ENCODE results near the gene TBC1D22A.

DNA sequence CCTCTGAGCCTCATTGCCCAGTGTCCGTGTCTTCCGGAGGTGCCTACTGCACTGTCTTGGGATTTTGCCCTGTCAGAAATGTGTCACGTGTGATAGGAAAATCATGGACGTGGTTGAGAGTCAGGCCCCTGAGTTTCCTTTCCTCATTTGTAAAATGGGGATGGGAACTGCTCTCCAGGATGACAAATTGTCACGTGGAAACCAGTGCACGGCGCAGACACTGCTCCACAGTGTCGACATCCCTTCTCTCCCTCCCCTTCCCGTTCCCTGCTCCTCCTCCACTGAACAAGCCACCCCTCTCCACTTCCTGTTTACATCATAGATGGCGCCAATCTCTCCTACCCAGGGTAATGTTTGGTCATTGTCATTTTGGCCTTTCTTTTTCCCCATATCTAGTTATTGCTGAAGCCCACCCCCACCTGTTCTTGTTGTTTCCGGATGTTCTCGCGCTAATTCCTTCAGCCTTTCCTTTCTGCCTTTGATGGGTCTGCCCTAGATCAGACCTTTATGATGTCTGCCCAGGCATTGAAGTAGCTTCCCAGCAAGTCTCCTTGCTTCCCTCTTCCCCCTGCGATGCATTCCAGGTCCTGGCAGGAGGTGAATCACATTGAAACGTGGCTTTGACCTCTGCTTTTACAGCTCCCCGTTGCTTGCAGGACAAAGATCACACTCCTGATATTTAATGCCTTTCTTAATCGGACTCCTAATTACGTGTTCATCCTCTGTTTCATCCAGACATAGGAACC, 91.8 kb downstream of the TBC1D22A start:
- TF ChIP-seq, protein P1, sequence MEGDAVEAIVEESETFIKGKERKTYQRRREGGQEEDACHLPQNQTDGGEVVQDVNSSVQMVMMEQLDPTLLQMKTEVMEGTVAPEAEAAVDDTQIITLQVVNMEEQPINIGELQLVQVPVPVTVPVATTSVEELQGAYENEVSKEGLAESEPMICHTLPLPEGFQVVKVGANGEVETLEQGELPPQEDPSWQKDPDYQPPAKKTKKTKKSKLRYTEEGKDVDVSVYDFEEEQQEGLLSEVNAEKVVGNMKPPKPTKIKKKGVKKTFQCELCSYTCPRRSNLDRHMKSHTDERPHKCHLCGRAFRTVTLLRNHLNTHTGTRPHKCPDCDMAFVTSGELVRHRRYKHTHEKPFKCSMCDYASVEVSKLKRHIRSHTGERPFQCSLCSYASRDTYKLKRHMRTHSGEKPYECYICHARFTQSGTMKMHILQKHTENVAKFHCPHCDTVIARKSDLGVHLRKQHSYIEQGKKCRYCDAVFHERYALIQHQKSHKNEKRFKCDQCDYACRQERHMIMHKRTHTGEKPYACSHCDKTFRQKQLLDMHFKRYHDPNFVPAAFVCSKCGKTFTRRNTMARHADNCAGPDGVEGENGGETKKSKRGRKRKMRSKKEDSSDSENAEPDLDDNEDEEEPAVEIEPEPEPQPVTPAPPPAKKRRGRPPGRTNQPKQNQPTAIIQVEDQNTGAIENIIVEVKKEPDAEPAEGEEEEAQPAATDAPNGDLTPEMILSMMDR (IDR thresholded peaks at IDR 0.05; ENCODE audit: low read depth, low read length), result no peak
- no peak for TF ChIP-seq EZH2phosphoT487 (IDR thresholded peaks at IDR 0.05; ENCODE audit: low read depth)

Measured in OCI-LY3 (cell line).